ENCODE measurements around the gene PDE7B. TPM values are rescaled to one million over a fixed set of nuclear protein-coding genes. Genes with fewer than 3 reads are reported as not detected.
A peak's percentile ranks its signal among the peaks of the same experiment; 100 is the strongest.

The PDE7B gene
- total RNA-seq, 2 donors from 2014 or later: 9.0 to 11.2 TPM

DNA sequence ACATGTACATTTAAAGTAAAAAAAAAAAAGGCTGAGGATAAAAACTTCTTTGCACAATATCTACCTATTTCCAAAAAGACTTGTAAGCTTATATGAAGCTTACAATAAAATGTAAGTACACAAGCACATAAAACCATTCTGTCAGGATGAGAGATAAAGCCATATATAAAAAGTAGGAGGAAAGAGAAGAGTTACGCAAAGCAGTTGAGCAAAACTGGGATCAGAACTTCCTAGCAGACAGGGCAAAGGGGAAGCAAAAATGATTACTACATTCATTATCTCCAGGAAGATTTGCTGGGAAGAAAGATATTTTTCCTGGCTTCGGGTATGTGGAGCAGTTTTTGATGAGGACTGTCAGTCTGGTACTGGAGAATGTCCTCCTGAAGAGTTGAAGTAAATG is 200.5 kb downstream of the PDE7B start:
- Histone ChIP-seq H3K9me3 (no peaks in the 10 kb centered on the region), H3K4me3 (no peak overlapping the region), H3K36me3 (no peaks in the 10 kb centered on the region), H3K27ac (peak overlapping the region in 1 of 2 donors; percentile 77), H3K4me1 (peaks cover 0 to 27% of the 10 kb centered on the region in 2 donors), H3K27me3 (no peaks in the 10 kb centered on the region)
- DNase-seq (ENCODE audit: low spot score): no peak
- no peak for TF ChIP-seq CTCF (IDR thresholded peaks at IDR 0.05)

DNA sequence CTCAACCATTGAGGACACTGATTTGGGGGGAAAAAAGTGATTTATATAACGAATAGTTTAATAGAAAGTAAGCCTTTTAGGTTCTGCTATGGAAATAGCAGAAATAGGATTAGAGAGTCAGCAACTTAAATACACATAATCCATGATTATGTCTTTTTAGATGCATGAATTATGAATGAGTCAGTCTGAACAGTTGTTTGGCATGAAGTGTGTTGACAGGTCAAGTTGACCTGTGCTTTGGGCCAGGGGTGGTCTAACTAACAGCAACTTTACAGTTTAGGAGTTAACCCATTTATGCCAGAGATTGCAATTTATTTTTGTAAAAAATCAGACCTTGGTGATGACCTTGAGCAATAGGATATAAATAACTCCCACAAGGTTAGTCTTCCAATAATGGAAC is 207.4 kb downstream of the PDE7B start:
- Histone ChIP-seq H3K4me3 (no peak overlapping the region), H3K4me1 (peaks cover 0 to 28% of the 10 kb centered on the region in 2 donors), H3K27me3 (no peaks in the 10 kb centered on the region), H3K27ac (peak overlapping the region in 1 of 2 donors; percentile 8), H3K36me3 (no peaks in the 10 kb centered on the region), H3K9me3 (no peaks in the 10 kb centered on the region)
- TF ChIP-seq CTCF (IDR thresholded peaks at IDR 0.05): no peak
- no peak for DNase-seq (ENCODE audit: low spot score)

- DNase-seq (ENCODE audit: low spot score): no peak
- H3K27ac ChIP-seq: peak overlapping the region; percentile 2 to 8
- peaks cover 0 to 28% of the 10 kb centered on the region in 2 donors for H3K4me1 ChIP-seq
- H3K36me3 ChIP-seq: no peaks in the 10 kb centered on the region
- no peaks in the 10 kb centered on the region for H3K9me3 ChIP-seq
- H3K4me3 ChIP-seq: no peak overlapping the region
- TF ChIP-seq CTCF (IDR thresholded peaks at IDR 0.05): no peak
- no peaks in the 10 kb centered on the region for H3K27me3 ChIP-seq
Measured at GRCh38 chr6:136059308-136059707, 207.8 kb downstream of the PDE7B start.

- H3K4me1 ChIP-seq: peaks cover 0 to 28% of the 10 kb centered on the region in 2 donors
Measured at GRCh38 chr6:136060052-136060451, 208.6 kb downstream of the PDE7B start.

DNA sequence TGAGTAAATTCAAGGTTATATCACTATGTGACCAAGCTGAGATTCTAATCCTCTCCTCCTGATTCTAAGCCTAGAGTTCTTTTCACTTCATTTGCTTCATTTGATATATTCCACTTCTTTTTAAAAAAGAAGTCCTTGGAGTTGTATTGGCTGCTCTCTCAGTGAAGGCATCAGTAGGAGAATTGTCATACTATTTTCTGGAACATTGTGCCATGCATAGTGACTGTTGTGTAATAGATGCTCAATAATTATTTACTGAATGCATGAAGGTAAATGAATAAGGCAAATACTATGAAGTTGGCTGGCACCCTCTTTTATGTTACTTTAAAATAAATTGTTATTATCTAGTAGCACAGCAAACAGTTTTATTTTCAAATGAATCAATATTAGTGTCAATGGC is 209.3 kb downstream of the PDE7B start:
- no peak for DNase-seq (ENCODE audit: low spot score)
- Histone ChIP-seq H3K4me1 (peaks cover 0 to 28% of the 10 kb centered on the region in 2 donors), H3K9me3 (no peaks in the 10 kb centered on the region), H3K27me3 (no peaks in the 10 kb centered on the region), H3K4me3 (no peak overlapping the region), H3K36me3 (no peaks in the 10 kb centered on the region), H3K27ac (peak overlapping the region in 1 of 2 donors; percentile 0)
- no peak for TF ChIP-seq CTCF (IDR thresholded peaks at IDR 0.05)

More at GRCh38 chr6:136060052-136060451, 208.6 kb downstream of the PDE7B start:
- no peaks in the 10 kb centered on the region for H3K36me3 ChIP-seq
- DNase-seq (ENCODE audit: low spot score): no peak
- no peaks in the 10 kb centered on the region for H3K9me3 ChIP-seq
- no peak for TF ChIP-seq CTCF (IDR thresholded peaks at IDR 0.05)
- H3K4me3 ChIP-seq: no peak overlapping the region
- H3K27me3 ChIP-seq: no peaks in the 10 kb centered on the region
- peak overlapping the region in 1 of 2 donors; percentile 0 for H3K27ac ChIP-seq

- H3K36me3 ChIP-seq: no peaks in the 10 kb centered on the region
- no peak overlapping the region for H3K4me3 ChIP-seq
- no peak for DNase-seq (ENCODE audit: low spot score)
- H3K9me3 ChIP-seq: no peaks in the 10 kb centered on the region
- no peaks in the 10 kb centered on the region for H3K27me3 ChIP-seq
- TF ChIP-seq CTCF (IDR thresholded peaks at IDR 0.05): no peak
- H3K4me1 ChIP-seq: peaks cover 0 to 33% of the 10 kb centered on the region in 2 donors
- H3K27ac ChIP-seq: no peak overlapping the region
Measured at GRCh38 chr6:136061701-136062100, 210.2 kb downstream of the PDE7B start.

All from right atrium auricular region (tissue), 2 donors.